Mesothelial cell of epicardium (in vitro differentiated cells): ENCODE data around the gene DNAH6. TPM values are rescaled to one million over a fixed set of nuclear protein-coding genes. Genes with fewer than 3 reads are reported as not detected.

Source experiments
- DNase-seq, 2 experiments: peaks; one replicate each; pipeline ENCODE4 v3.0.0; 2021; ENCODE audit warnings: low spot score in 2 of 2; ENCODE audit not compliant: unreplicated experiment in 2 of 2
- H3K27ac Mint-ChIP-seq: 2 replicates; pipeline ENCODE4 v1.8.0; 2021; ENCODE audit warnings: mixed read lengths
- H3K27me3 Mint-ChIP-seq: 2 replicates; pipeline ENCODE4 v1.8.0; 2021; ENCODE audit warnings: low read depth, mixed read lengths
- H3K36me3 Mint-ChIP-seq: 2 replicates; pipeline ENCODE4 v1.8.0; 2021; ENCODE audit warnings: mixed read lengths
- H3K4me1 Mint-ChIP-seq: 2 replicates; pipeline ENCODE4 v1.8.0; 2021; ENCODE audit warnings: mixed read lengths
- H3K4me3 Mint-ChIP-seq: 2 replicates; pipeline ENCODE4 v1.8.0; 2021; ENCODE audit warnings: mild to moderate bottlenecking, moderate library complexity, mixed read lengths
- H3K9me3 Mint-ChIP-seq: 2 replicates; pipeline ENCODE4 v1.8.0; 2021; ENCODE audit warnings: mixed read lengths
- total RNA-seq: library from RNA; stranded (reverse); gene quantifications from 3 replicates; pipeline ENCODE4 v1.2.1, GENCODE V29; 2021
- TF ChIP-seq, protein P1 (sequence below): fragments of 200-600 bp; sonication (generic); IDR thresholded peaks from one replicate; pipeline ENCODE4 v1.5.0; 2021; ENCODE audit warnings: antibody characterized with exemption; ENCODE audit not compliant: unreplicated experiment

Gene DNAH6
- total RNA-seq, 1 donor from 2014 or later = 0.54 TPM

DNA sequence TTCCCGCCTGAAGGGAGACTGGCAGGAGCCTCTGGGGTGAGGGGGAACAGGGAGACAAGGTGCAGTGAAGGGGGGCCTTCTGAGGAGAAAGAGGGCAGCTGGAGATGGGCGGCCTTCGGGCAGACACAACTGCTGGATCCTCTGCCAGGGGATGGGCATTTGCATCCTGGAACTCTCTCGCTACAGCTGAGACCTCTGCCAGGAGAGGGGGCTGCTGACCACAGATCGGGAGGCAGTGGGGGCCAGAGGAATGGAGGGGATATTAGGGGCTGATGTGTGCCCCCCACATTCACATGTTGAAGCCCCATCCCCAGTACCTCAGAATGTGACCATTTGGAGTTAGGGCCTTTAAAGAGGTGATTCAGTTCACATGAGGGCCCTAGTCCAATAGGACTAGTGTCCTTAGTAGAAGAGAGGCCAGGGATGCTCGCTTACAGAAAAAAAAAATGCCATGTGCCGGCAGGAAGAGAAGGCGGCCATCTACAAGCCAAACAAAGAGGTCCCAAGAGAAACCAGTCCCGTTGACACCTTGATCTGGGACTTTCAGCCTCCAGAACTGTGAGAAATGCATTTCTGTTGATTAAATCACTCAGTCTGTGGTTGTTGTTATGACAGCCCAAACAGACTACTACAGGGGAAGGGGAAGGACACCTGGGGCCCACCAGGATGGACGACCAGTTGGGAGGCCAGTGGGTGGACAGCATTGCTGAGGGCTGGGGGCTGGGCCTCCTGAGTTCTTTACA is 314.6 kb downstream of the DNAH6 start:
- DNase-seq = no peak
- no peaks in the 10 kb centered on the region for H3K4me1 Mint-ChIP-seq
- H3K27ac Mint-ChIP-seq = no peak overlapping the region
- TF ChIP-seq, protein P1, sequence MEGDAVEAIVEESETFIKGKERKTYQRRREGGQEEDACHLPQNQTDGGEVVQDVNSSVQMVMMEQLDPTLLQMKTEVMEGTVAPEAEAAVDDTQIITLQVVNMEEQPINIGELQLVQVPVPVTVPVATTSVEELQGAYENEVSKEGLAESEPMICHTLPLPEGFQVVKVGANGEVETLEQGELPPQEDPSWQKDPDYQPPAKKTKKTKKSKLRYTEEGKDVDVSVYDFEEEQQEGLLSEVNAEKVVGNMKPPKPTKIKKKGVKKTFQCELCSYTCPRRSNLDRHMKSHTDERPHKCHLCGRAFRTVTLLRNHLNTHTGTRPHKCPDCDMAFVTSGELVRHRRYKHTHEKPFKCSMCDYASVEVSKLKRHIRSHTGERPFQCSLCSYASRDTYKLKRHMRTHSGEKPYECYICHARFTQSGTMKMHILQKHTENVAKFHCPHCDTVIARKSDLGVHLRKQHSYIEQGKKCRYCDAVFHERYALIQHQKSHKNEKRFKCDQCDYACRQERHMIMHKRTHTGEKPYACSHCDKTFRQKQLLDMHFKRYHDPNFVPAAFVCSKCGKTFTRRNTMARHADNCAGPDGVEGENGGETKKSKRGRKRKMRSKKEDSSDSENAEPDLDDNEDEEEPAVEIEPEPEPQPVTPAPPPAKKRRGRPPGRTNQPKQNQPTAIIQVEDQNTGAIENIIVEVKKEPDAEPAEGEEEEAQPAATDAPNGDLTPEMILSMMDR = no peak
- H3K9me3 Mint-ChIP-seq = peaks cover 7% of the 10 kb centered on the region
- no peaks in the 10 kb centered on the region for H3K27me3 Mint-ChIP-seq
- H3K4me3 Mint-ChIP-seq = no peak overlapping the region
- H3K36me3 Mint-ChIP-seq = no peaks in the 10 kb centered on the region

DNA sequence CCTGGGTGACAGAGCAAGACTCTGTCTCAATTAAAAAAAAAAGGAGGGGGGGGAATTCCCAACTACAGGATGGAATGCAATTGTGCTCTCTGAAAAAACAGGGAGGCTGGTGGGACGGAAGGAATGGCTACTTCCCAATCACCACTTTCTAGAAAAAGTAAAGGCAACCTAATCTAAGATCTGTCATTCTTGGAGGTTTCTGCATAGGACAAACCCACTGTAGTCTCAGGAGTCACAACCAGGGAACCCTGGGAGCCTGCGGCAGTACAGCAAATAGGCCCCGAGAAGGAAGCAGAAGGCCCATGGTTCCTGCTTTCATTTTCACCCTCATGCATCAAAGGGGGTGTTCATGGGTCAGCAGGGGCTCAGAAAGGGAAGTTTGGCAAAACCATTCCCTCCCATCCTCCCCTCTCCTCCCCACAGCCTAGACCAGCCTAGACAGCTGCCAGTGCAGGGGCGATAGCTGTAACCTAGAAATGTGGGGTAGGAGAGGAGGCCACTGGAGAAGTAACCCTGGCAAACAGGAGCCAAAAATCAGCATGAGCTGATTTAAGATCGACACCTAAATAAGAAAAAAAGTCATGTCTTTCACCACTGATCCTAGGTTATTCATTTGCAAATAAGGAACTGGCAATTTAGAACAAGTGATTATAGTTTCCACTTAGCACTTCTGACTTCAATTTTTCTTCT is 316.6 kb downstream of the DNAH6 start:
- Mint-ChIP-seq H3K4me1 (no peaks in the 10 kb centered on the region), H3K4me3 (no peak overlapping the region), H3K9me3 (peaks cover 19% of the 10 kb centered on the region), H3K27me3 (no peaks in the 10 kb centered on the region), H3K36me3 (no peaks in the 10 kb centered on the region), H3K27ac (no peak overlapping the region)
- DNase-seq = no peak
- TF ChIP-seq, protein P1 = no peak

DNA sequence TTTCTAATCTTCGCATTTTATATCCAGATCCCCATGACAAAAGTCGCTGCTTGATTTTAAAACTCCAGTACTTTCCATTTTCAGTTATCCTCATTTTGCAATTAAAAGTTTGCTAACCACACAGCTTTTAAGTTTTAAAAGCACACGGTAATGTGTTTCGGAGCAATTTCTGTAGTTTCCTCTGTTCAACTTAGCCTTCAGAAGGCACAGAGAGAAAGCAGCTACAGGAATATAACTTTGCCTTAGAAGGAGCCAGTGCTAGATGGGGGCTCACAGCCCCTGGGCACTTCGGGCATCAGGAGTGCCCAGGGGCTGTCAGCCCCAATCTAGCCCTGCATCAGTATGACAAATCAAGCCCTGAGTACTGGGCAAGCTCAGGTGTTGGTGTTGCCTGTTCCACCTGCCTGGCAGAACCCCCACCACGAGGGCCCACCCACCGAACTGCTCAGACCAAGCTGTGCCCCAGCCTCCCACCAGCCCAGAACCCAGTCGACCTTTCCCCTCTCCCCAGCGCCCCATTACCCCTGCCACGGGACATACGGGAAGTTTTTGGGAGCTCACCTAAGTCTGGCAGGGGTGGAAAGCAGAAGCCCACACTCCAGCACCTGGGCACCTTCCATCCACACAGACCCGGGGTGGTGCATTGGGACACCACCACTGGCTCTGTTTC is 317.3 kb downstream of the DNAH6 start:
- no peaks in the 10 kb centered on the region for H3K4me1 Mint-ChIP-seq
- peaks cover 19% of the 10 kb centered on the region for H3K9me3 Mint-ChIP-seq
- no peak overlapping the region for H3K4me3 Mint-ChIP-seq
- TF ChIP-seq, protein P1 = no peak
- no peaks in the 10 kb centered on the region for H3K36me3 Mint-ChIP-seq
- no peak for DNase-seq
- H3K27ac Mint-ChIP-seq = no peak overlapping the region
- H3K27me3 Mint-ChIP-seq = no peaks in the 10 kb centered on the region

DNA sequence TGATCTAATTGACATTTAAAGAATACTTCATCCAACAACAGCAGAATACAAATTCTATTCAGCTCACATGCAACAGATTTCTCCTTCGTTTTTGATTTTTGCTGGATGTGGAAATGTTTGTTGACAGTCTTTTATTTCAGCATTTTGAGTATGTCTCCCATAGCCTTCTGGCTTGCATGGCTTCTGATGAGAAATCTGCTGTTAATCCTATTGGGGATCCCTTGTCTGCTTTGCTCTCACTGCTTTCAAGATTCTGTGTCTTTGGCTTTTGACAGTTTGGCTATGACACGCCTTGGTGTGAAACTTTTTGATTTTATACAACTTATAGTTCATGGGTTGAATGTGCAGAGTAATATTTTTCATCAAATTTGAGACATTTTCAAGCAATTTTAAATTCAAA is 319.9 kb downstream of the DNAH6 start:
- Mint-ChIP-seq H3K27ac (no peak overlapping the region), H3K4me3 (no peak overlapping the region), H3K36me3 (no peaks in the 10 kb centered on the region), H3K4me1 (no peaks in the 10 kb centered on the region), H3K9me3 (peaks cover 19% of the 10 kb centered on the region), H3K27me3 (peaks cover 11% of the 10 kb centered on the region)
- TF ChIP-seq, protein P1 = no peak
- no peak for DNase-seq

DNA sequence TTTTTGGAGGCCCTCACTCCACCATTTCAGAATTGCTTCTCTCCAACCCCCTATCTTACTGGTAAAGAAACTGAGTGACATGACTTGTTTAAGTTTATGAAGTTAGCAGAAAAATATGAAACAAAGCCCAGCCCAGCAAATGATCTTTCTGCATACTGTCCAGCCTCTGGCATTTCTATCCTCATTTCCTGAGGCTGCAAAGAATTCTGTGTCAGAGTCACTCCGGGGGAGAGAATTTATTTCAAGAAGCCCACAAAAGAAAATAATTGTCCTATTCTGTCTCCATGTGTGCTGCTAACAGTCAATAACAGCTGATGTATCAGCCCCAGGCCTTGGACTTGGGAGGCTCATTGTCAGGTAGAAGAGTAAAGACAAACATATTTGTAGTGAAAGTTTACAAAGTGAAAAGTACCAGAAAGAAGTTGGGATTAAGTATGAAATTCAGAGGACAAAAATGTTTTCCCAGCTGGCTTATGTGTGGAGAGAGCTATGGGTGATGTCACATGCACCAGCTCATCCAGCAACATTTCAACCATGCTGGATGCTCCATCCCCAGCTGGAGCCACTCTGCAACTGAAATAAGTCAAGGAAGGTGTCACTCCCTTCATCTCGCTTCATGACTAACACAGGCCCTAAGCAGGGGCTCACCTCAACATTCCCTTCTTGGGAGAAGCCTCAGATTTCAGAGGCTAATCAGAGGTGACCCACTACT is 322.3 kb downstream of the DNAH6 start:
- no peak for DNase-seq
- no peak overlapping the region for H3K4me3 Mint-ChIP-seq
- H3K4me1 Mint-ChIP-seq = no peaks in the 10 kb centered on the region
- TF ChIP-seq, protein P1 = no peak
- H3K36me3 Mint-ChIP-seq = no peaks in the 10 kb centered on the region
- peaks cover 19% of the 10 kb centered on the region for H3K9me3 Mint-ChIP-seq
- H3K27me3 Mint-ChIP-seq = peaks cover 17% of the 10 kb centered on the region
- H3K27ac Mint-ChIP-seq = no peak overlapping the region
